Fibroblast of villous mesenchyme (primary cell): Measurements from ENCODE around the gene PFN4. TPM values are rescaled to one million over a fixed set of nuclear protein-coding genes. Genes with fewer than 3 reads are reported as not detected.
"Not testable (repeated sequence)": the region's sequence is repeated elsewhere in the genome, so short reads cannot be mapped to it uniquely, and the experiment has no call there.

ENCODE experiments used
- DNase-seq: peaks from one replicate; pipeline ENCODE4 v3.0.0-alpha.2; 2010; ENCODE audit warnings: low read depth
- H3K4me3 ChIP-seq: 2 replicates; pipeline ENCODE4 v1.5.1; 2011; ENCODE audit warnings: low read depth, mild to moderate bottlenecking, low read length
- CTCF ChIP-seq: IDR thresholded peaks from 2 replicates; pipeline ENCODE4 v1.5.1; 2012; ENCODE audit warnings: low read depth, mild to moderate bottlenecking, low read length; ENCODE audit not compliant: insufficient read depth
- total RNA-seq: library from RNA; depleted of rRNA; stranded (reverse); fragments of >200 nt; gene quantifications from 2 replicates; pipeline ENCODE4 v1.2.3, GENCODE V29; 2012

Gene PFN4
- total RNA-seq, 1 donor = 0.43 TPM

GRCh38 chr2:24105816-24106215 lies 17.3 kb downstream of the PFN4 start:
- DNase-seq = peak; percentile 10
- no peak overlapping the region for H3K4me3 ChIP-seq
- no peak for TF ChIP-seq CTCF

GRCh38 chr2:24104906-24105305 lies 18.2 kb downstream of the PFN4 start:
- H3K4me3 ChIP-seq = no peak overlapping the region
- DNase-seq = no peak
- no peak for TF ChIP-seq CTCF

- no peak for TF ChIP-seq CTCF
- no peak overlapping the region for H3K4me3 ChIP-seq
- no peak for DNase-seq
These were observed 19.0 kb downstream of the PFN4 start for GRCh38 chr2:24104110-24104650.

GRCh38 chr2:24102677-24103076 lies 20.5 kb downstream of the PFN4 start:
- DNase-seq = no peak
- no peak for TF ChIP-seq CTCF
- no peak overlapping the region for H3K4me3 ChIP-seq

- no peak for TF ChIP-seq CTCF
- H3K4me3 ChIP-seq = no peak overlapping the region
- DNase-seq = no peak
These were observed 21.1 kb downstream of the PFN4 start for GRCh38 chr2:24101992-24102391.

GRCh38 chr2:24100732-24101131 lies 22.4 kb downstream of the PFN4 start:
- not testable (repeated sequence) for DNase-seq, H3K4me3 ChIP-seq

- not testable (repeated sequence) for H3K4me3 ChIP-seq, DNase-seq
These were observed 27.9 kb downstream of the PFN4 start for GRCh38 chr2:24095171-24095677.

- DNase-seq, H3K4me3 ChIP-seq: not testable (repeated sequence)
These were observed 29.9 kb downstream of the PFN4 start for GRCh38 chr2:24093270-24093669.

GRCh38 chr2:24088821-24089359 lies 34.2 kb downstream of the PFN4 start:
- DNase-seq = no peak
- TF ChIP-seq CTCF = no peak
- no peak overlapping the region for H3K4me3 ChIP-seq
